WTC11 (cell line): Measurements from ENCODE around the gene STK11. TPM values are rescaled to one million over a fixed set of nuclear protein-coding genes. Genes with fewer than 3 reads are reported as not detected.

Experiments
- ATAC-seq: fragments of 200-7000 bp; cut with Tn5 transposase; 2 replicates; pipeline ENCODE4 v1.10.0; 2021; ENCODE audit warnings: mild to moderate bottlenecking, moderate library complexity
- CTCF ChIA-PET: fragments of 300-600 bp; sonication (Branson Sonifier 250); formaldehyde crosslinking; loops from one replicate; lab custom pipeline; 2021; ENCODE audit warnings: antibody characterized with exemption; lab: Charles Lee
- POLR2A ChIA-PET: fragments of 350-600 bp; sonication (Branson Sonifier 250); formaldehyde crosslinking; loops from one replicate; lab custom pipeline; 2021; ENCODE audit warnings: antibody characterized with exemption; lab: Charles Lee
- DNase-seq: peaks from one replicate; pipeline ENCODE4 v3.0.0; 2021; ENCODE audit warnings: low spot score
- H3K27ac Mint-ChIP-seq: 2 replicates; pipeline ENCODE4 v1.8.0; 2021; ENCODE audit warnings: mixed read lengths
- H3K27me3 Mint-ChIP-seq: 2 replicates; pipeline ENCODE4 v1.8.0; 2021; ENCODE audit warnings: low read depth, mild to moderate bottlenecking, moderate library complexity, mixed read lengths
- H3K36me3 Mint-ChIP-seq: 2 replicates; pipeline ENCODE4 v1.8.0; 2021; ENCODE audit warnings: mixed read lengths
- H3K4me1 Mint-ChIP-seq: 2 replicates; pipeline ENCODE4 v1.8.0; 2022; ENCODE audit warnings: mixed read lengths
- H3K4me3 Mint-ChIP-seq: 2 replicates; pipeline ENCODE4 v1.8.0; 2021; ENCODE audit warnings: mild to moderate bottlenecking, moderate library complexity, mixed read lengths
- H3K9me3 Mint-ChIP-seq: 2 replicates; pipeline ENCODE4 v1.8.0; 2021; ENCODE audit warnings: mixed read lengths
- CBFB ChIP-seq: sonication (generic); formaldehyde crosslinking; IDR thresholded peaks from 2 replicates; pipeline ENCODE4 v1.8.1; 2022; ENCODE audit warnings: mild to moderate bottlenecking, low read depth, missing genetic modification reagents
- ESRRA ChIP-seq: sonication (generic); formaldehyde crosslinking; IDR thresholded peaks from 2 replicates; pipeline ENCODE4 v1.8.1; 2022; ENCODE audit warnings: mild to moderate bottlenecking, missing genetic modification reagents, borderline replicate concordance
- ETV6 ChIP-seq: sonication (generic); formaldehyde crosslinking; IDR thresholded peaks from 2 replicates; pipeline ENCODE4 v1.8.1; 2022; ENCODE audit warnings: mild to moderate bottlenecking, missing genetic modification reagents
- GABPB1 ChIP-seq: sonication (generic); formaldehyde crosslinking; IDR thresholded peaks from 2 replicates; pipeline ENCODE4 v1.8.1; 2023; ENCODE audit warnings: mild to moderate bottlenecking, missing genetic modification reagents
- GTF2I ChIP-seq: fragments of 250-450 bp; sonication (Bioruptor Pico); conservative IDR thresholded peaks from 2 replicates; pipeline ENCODE4 v1.4.0; 2021; ENCODE audit warnings: mild to moderate bottlenecking
- JUN ChIP-seq: sonication (generic); formaldehyde crosslinking; IDR thresholded peaks from 2 replicates; pipeline ENCODE4 v1.8.0; 2023; ENCODE audit warnings: mild to moderate bottlenecking, missing genetic modification reagents
- NR1H2 ChIP-seq: sonication (generic); formaldehyde crosslinking; IDR thresholded peaks from 2 replicates; pipeline ENCODE4 v1.9.0; 2021; ENCODE audit warnings: mild to moderate bottlenecking, moderate library complexity, missing genetic modification reagents
- RORB ChIP-seq: fragments of 250-450 bp; sonication (Bioruptor Pico); IDR thresholded peaks from 2 replicates; pipeline ENCODE4 v1.9.0; 2021; ENCODE audit warnings: mild to moderate bottlenecking
- SMAD3 ChIP-seq: sonication (generic); formaldehyde crosslinking; IDR thresholded peaks from 2 replicates; pipeline ENCODE4 v1.8.0; 2022; ENCODE audit warnings: missing genetic modification reagents, mild to moderate bottlenecking, borderline replicate concordance
- TCF7 ChIP-seq: sonication (generic); formaldehyde crosslinking; IDR thresholded peaks from 2 replicates; pipeline ENCODE4 v1.8.0; 2022; ENCODE audit warnings: mild to moderate bottlenecking, low read depth, missing genetic modification reagents, moderate library complexity
- TEAD4 ChIP-seq: sonication (generic); formaldehyde crosslinking; IDR thresholded peaks from 2 replicates; pipeline ENCODE4 v1.8.0; 2022; ENCODE audit warnings: mild to moderate bottlenecking, missing genetic modification reagents
- ZNF263 ChIP-seq: sonication (generic); formaldehyde crosslinking; IDR thresholded peaks from 2 replicates; pipeline ENCODE4 v1.8.1; 2022; ENCODE audit warnings: low read depth, mild to moderate bottlenecking, moderate library complexity, missing genetic modification reagents
- total RNA-seq: library from RNA; stranded (reverse); gene quantifications from 3 replicates; pipeline ENCODE4 v1.2.3, GENCODE V29; 2021
- TF ChIP-seq, protein P1 (sequence below): fragments of 250-450 bp; sonication (Bioruptor Pico); IDR thresholded peaks from 2 replicates; pipeline ENCODE4 v1.9.0; 2021; ENCODE audit warnings: mild to moderate bottlenecking
- TF ChIP-seq, protein P2 (sequence below): sonication (generic); formaldehyde crosslinking; IDR thresholded peaks from 2 replicates; pipeline ENCODE4 v1.8.1; 2023; ENCODE audit warnings: mild to moderate bottlenecking, missing genetic modification reagents
- TF ChIP-seq, protein P3 (sequence below): sonication (generic); formaldehyde crosslinking; IDR thresholded peaks from 2 replicates; pipeline ENCODE4 v1.8.1; 2023; ENCODE audit warnings: mild to moderate bottlenecking, missing genetic modification reagents
- TF ChIP-seq, protein P4 (sequence below): fragments of 200-600 bp; IDR thresholded peaks from 2 replicates; pipeline ENCODE4 v1.8.0; 2022; ENCODE audit warnings: antibody characterized with exemption
- TF ChIP-seq, protein P5 (sequence below): sonication (generic); formaldehyde crosslinking; IDR thresholded peaks from 2 replicates; pipeline ENCODE4 v1.8.0; 2023; ENCODE audit warnings: missing genetic modification reagents
- TF ChIP-seq, protein P6 (sequence below): fragments of 250-450 bp; sonication (Bioruptor Pico); IDR thresholded peaks from 2 replicates; pipeline ENCODE4 v1.8.0; 2021; ENCODE audit warnings: mild to moderate bottlenecking
- TF ChIP-seq, protein P7 (sequence below): fragments of 250-450 bp; sonication (Bioruptor Pico); IDR thresholded peaks from 2 replicates; pipeline ENCODE4 v1.9.0; 2021; ENCODE audit warnings: moderate library complexity, mild to moderate bottlenecking, inconsistent platforms, borderline replicate concordance
- TF ChIP-seq, protein P8 (sequence below): sonication (generic); formaldehyde crosslinking; IDR thresholded peaks from 2 replicates; pipeline ENCODE4 v1.8.0; 2022; ENCODE audit warnings: mild to moderate bottlenecking, missing genetic modification reagents

STK11 gene
- total RNA-seq, 1 experiment from 2014 or later, result 112 TPM

DNA sequence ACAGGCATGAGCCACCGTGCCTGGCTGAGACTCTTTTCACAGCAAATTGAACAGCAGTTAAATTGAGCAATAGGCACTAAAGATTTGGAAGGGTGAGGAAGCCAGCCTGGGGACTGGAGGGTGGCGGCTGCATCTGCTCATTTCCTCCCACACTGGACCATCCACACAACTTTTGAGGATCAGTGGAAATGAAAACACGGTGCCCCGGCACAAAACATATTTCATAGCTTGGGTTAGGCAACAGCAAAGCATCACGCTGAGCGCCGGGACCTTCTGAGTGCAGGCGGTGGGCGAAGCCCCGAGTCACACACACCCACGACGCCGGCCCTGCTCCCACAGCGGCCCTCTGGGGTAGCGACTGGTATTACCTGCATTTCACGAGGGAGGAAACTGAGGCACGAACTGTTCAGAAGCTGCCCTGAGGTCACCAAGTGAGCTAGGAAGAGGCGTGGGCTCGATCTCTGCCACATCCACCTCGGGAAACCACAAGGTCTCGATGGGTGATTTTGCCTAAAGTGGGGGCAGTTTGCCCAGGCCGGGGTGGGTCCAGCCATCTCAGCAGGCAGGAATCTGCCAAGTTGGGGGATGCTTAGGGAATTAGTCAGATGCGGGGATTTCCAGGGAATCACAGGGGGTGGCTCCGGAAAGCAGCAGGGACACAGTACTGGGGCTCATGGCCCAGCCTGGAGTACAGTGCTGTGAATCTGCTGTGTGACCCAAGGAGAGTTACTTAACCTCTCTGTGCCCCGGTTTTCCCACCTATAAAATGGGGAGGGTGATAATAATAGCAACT lies 28.1 kb upstream of the STK11 start:
- TF ChIP-seq GTF2I (CRISPR knock-in tag), result peak; percentile 53; the same call in 1 of the 2 replicates
- TF ChIP-seq RORB (CRISPR knock-in tag), result no peak
- DNase-seq (no peak), ATAC-seq (no peak)
- Mint-ChIP-seq H3K4me3 (no peak overlapping the region), H3K27ac (0 out of 2 replicates have a peak overlapping the region, but pooled peaks have one; percentile 7), H3K4me1 (peaks cover 15% of the 10 kb centered on the region), H3K27me3 (no peaks in the 10 kb centered on the region), H3K36me3 (no peaks in the 10 kb centered on the region), H3K9me3 (no peaks in the 10 kb centered on the region)
- CTCF ChIA-PET, result interaction anchor here (0.6 to 2.5 kb wide), 3 partner anchors 46 to 110 kb away, joined by 3 to 6 read pairs (median 5); partner anchors contain the start of gene ARHGAP45
- POLR2A ChIA-PET, result no interaction called here

DNA sequence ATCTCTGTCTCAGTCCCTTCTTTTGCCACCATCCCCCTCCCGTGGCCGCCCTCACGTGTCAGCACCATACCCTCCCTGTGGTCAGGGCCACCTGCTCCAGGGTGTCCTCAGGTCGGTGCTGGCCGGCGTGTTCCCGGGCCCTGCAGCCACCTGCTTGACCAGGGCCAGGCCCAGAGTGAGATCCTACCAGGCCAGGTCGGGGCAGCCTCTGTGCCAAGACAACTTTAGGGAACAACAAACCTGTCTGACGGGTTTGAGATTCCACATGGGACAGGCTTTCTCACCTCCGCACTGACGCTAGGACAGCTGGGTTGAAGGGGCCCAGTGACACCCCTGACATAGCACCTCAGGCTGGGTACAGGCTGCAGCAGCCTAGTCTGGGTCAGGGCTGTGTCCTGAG lies 24.0 kb upstream of the STK11 start:
- peak overlapping the region; percentile 76 for H3K27ac Mint-ChIP-seq
- POLR2A ChIA-PET, result interaction anchor here (0.6 kb wide), 1 partner anchor 611 kb away, joined by 3 read pairs; no protein-coding TSS in a partner anchor
- H3K9me3 Mint-ChIP-seq, result no peaks in the 10 kb centered on the region
- CTCF ChIA-PET, result interaction anchor here (1.2 to 1.8 kb wide), 2 partner anchors 63 to 68 kb away, joined by 4 to 5 read pairs; no protein-coding TSS in a partner anchor
- TF ChIP-seq, protein P1, sequence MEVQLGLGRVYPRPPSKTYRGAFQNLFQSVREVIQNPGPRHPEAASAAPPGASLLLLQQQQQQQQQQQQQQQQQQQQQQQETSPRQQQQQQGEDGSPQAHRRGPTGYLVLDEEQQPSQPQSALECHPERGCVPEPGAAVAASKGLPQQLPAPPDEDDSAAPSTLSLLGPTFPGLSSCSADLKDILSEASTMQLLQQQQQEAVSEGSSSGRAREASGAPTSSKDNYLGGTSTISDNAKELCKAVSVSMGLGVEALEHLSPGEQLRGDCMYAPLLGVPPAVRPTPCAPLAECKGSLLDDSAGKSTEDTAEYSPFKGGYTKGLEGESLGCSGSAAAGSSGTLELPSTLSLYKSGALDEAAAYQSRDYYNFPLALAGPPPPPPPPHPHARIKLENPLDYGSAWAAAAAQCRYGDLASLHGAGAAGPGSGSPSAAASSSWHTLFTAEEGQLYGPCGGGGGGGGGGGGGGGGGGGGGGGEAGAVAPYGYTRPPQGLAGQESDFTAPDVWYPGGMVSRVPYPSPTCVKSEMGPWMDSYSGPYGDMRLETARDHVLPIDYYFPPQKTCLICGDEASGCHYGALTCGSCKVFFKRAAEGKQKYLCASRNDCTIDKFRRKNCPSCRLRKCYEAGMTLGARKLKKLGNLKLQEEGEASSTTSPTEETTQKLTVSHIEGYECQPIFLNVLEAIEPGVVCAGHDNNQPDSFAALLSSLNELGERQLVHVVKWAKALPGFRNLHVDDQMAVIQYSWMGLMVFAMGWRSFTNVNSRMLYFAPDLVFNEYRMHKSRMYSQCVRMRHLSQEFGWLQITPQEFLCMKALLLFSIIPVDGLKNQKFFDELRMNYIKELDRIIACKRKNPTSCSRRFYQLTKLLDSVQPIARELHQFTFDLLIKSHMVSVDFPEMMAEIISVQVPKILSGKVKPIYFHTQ, result no peak
- TF ChIP-seq, protein P2, sequence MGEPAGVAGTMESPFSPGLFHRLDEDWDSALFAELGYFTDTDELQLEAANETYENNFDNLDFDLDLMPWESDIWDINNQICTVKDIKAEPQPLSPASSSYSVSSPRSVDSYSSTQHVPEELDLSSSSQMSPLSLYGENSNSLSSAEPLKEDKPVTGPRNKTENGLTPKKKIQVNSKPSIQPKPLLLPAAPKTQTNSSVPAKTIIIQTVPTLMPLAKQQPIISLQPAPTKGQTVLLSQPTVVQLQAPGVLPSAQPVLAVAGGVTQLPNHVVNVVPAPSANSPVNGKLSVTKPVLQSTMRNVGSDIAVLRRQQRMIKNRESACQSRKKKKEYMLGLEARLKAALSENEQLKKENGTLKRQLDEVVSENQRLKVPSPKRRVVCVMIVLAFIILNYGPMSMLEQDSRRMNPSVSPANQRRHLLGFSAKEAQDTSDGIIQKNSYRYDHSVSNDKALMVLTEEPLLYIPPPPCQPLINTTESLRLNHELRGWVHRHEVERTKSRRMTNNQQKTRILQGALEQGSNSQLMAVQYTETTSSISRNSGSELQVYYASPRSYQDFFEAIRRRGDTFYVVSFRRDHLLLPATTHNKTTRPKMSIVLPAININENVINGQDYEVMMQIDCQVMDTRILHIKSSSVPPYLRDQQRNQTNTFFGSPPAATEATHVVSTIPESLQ, result no peak
- TF ChIP-seq GABPB1 (CRISPR knock-in tag) (no peak), ETV6 (no peak), SMAD3 (CRISPR knock-in tag) (no peak), NR1H2 (CRISPR knock-in tag) (no peak), JUN (CRISPR knock-in tag) (no peak), CBFB (CRISPR knock-in tag) (no peak), ESRRA (CRISPR knock-in tag) (no peak)
- TF ChIP-seq, protein P3, sequence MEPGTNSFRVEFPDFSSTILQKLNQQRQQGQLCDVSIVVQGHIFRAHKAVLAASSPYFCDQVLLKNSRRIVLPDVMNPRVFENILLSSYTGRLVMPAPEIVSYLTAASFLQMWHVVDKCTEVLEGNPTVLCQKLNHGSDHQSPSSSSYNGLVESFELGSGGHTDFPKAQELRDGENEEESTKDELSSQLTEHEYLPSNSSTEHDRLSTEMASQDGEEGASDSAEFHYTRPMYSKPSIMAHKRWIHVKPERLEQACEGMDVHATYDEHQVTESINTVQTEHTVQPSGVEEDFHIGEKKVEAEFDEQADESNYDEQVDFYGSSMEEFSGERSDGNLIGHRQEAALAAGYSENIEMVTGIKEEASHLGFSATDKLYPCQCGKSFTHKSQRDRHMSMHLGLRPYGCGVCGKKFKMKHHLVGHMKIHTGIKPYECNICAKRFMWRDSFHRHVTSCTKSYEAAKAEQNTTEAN (CRISPR knock-in tag), result no peak
- no peak overlapping the region for H3K4me3 Mint-ChIP-seq
- ATAC-seq, result no peak
- DNase-seq, result no peak
- H3K36me3 Mint-ChIP-seq, result no peaks in the 10 kb centered on the region
- peaks cover 15% of the 10 kb centered on the region for H3K4me1 Mint-ChIP-seq
- H3K27me3 Mint-ChIP-seq, result no peaks in the 10 kb centered on the region

DNA sequence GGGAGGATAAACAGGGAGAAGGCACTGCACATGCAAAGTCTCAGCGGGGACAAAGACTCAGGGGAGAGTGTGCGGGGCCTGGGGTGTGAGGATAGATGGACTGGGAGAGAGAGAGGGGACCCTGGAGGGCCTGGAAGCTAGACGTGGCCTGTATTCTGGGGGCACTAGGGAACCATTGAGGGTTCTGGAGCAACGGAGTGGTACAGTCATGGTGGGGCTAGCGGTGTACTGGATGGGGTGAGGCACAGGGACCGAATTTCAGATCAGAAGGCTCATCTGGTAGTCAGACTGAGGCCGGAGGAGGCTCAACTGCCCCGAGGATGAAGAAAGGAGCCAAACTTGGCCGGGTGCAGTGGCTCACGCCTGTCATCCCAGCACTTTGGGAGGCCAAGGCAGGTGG lies 23.5 kb upstream of the STK11 start:
- Mint-ChIP-seq H3K4me3 (no peak overlapping the region), H3K9me3 (no peaks in the 10 kb centered on the region), H3K27me3 (no peaks in the 10 kb centered on the region), H3K36me3 (no peaks in the 10 kb centered on the region), H3K4me1 (peaks cover 15% of the 10 kb centered on the region), H3K27ac (peak overlapping the region; percentile 76)
- ChIA-PET POLR2A (no interaction called here), CTCF (interaction anchor here (0.6 to 1.7 kb wide), 3 partner anchors 13 to 69 kb away, joined by 4 to 6 read pairs (median 5); no protein-coding TSS in a partner anchor)
- DNase-seq (no peak), ATAC-seq (no peak)
- TF ChIP-seq, protein P4, sequence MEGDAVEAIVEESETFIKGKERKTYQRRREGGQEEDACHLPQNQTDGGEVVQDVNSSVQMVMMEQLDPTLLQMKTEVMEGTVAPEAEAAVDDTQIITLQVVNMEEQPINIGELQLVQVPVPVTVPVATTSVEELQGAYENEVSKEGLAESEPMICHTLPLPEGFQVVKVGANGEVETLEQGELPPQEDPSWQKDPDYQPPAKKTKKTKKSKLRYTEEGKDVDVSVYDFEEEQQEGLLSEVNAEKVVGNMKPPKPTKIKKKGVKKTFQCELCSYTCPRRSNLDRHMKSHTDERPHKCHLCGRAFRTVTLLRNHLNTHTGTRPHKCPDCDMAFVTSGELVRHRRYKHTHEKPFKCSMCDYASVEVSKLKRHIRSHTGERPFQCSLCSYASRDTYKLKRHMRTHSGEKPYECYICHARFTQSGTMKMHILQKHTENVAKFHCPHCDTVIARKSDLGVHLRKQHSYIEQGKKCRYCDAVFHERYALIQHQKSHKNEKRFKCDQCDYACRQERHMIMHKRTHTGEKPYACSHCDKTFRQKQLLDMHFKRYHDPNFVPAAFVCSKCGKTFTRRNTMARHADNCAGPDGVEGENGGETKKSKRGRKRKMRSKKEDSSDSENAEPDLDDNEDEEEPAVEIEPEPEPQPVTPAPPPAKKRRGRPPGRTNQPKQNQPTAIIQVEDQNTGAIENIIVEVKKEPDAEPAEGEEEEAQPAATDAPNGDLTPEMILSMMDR, result no peak
- TF ChIP-seq ZNF263 (CRISPR knock-in tag) (no peak), TCF7 (CRISPR knock-in tag) (no peak), TEAD4 (CRISPR knock-in tag) (no peak)
- TF ChIP-seq, protein P5, sequence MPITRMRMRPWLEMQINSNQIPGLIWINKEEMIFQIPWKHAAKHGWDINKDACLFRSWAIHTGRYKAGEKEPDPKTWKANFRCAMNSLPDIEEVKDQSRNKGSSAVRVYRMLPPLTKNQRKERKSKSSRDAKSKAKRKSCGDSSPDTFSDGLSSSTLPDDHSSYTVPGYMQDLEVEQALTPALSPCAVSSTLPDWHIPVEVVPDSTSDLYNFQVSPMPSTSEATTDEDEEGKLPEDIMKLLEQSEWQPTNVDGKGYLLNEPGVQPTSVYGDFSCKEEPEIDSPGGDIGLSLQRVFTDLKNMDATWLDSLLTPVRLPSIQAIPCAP, result no peak
- TF ChIP-seq, protein P6, sequence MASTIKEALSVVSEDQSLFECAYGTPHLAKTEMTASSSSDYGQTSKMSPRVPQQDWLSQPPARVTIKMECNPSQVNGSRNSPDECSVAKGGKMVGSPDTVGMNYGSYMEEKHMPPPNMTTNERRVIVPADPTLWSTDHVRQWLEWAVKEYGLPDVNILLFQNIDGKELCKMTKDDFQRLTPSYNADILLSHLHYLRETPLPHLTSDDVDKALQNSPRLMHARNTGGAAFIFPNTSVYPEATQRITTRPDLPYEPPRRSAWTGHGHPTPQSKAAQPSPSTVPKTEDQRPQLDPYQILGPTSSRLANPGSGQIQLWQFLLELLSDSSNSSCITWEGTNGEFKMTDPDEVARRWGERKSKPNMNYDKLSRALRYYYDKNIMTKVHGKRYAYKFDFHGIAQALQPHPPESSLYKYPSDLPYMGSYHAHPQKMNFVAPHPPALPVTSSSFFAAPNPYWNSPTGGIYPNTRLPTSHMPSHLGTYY (CRISPR knock-in tag), result no peak
- TF ChIP-seq, protein P7, sequence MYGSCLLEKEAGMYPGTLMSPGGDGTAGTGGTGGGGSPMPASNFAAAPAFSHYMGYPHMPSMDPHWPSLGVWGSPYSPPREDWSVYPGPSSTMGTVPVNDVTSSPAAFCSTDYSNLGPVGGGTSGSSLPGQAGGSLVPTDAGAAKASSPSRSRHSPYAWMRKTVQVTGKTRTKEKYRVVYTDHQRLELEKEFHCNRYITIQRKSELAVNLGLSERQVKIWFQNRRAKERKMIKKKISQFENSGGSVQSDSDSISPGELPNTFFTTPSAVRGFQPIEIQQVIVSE (CRISPR knock-in tag), result no peak
- TF ChIP-seq, protein P8, sequence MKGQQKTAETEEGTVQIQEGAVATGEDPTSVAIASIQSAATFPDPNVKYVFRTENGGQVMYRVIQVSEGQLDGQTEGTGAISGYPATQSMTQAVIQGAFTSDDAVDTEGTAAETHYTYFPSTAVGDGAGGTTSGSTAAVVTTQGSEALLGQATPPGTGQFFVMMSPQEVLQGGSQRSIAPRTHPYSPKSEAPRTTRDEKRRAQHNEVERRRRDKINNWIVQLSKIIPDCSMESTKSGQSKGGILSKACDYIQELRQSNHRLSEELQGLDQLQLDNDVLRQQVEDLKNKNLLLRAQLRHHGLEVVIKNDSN, result no peak
